Testis (tissue), 2 donors: ENCODE data around the gene TYK2.

Experiments
- POLR2A ChIP-seq: fragments of 450-650 bp; IDR thresholded peaks from one replicate; pipeline ENCODE4 v1.6.1; 2017; ENCODE audit warnings: antibody characterized with exemption, mild to moderate bottlenecking, moderate library complexity
- TF ChIP-seq, protein P1 (sequence below), 3 experiments: fragments of 450-650 bp in 2 of 3; fragments of 200-600 bp in 1 of 3; sonication (generic) in 1 of 3; IDR thresholded peaks; one replicate each; pipeline ENCODE4 v1.5.1; 2016 to 2019; ENCODE audit warnings: antibody characterized with exemption in 3 of 3, mild to moderate bottlenecking in 2 of 3, moderate library complexity in 1 of 3

DNA sequence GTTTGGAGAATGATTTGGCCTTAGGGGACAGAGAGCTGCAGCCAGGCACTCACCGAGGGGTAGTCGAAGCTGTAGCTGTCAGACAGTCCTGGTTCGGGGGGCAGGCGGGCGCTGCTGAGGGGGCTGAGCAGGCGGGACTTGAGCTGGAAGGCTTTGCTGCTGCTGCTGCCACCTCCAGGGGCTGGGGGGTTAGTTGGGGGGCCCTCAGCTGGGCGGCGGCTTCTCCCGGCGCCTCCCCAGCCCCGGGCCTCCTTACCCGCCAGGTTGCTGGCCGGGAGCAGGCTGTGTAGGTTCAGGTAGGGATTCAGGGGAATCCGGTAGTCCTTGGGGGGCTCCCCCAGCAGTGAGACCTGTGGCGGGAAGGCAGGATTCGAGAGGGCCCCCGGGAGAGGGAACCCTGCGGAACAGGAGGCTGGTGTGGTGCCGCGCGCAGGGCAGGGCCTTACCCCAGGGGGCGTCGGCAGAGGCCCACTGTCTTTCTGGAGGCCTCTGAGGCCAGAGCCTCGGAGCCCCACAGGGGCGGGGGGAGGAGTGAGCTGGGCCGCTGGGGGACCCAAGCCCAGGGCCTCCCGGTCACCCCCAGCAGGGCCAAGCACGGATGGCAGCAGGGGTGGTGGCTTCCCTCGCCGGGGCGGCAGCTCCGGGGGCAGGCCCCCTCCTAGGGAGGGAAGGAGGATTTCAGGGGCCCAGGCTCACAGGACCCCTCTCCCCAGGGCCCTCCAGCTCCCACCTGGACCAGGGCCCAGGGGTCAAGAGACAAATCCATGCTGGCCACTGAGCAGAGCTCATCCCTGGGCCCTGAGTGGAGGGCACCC is 59.6 kb downstream of the TYK2 start:
- TF ChIP-seq, protein P1, sequence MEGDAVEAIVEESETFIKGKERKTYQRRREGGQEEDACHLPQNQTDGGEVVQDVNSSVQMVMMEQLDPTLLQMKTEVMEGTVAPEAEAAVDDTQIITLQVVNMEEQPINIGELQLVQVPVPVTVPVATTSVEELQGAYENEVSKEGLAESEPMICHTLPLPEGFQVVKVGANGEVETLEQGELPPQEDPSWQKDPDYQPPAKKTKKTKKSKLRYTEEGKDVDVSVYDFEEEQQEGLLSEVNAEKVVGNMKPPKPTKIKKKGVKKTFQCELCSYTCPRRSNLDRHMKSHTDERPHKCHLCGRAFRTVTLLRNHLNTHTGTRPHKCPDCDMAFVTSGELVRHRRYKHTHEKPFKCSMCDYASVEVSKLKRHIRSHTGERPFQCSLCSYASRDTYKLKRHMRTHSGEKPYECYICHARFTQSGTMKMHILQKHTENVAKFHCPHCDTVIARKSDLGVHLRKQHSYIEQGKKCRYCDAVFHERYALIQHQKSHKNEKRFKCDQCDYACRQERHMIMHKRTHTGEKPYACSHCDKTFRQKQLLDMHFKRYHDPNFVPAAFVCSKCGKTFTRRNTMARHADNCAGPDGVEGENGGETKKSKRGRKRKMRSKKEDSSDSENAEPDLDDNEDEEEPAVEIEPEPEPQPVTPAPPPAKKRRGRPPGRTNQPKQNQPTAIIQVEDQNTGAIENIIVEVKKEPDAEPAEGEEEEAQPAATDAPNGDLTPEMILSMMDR (IDR thresholded peaks at IDR 0.05), result no peak
- TF ChIP-seq POLR2A, result no peak
